HCT116 (cell line): Measurements from ENCODE around the gene PCDH9. TPM values are rescaled to one million over a fixed set of nuclear protein-coding genes. Genes with fewer than 3 reads are reported as not detected.

Source experiments
- ATAC-seq: fragments of 200-7000 bp; cut with Tn5 transposase; 2 replicates; pipeline ENCODE4 v1.9.1; 2020; ENCODE audit warnings: mild to moderate bottlenecking, moderate library complexity
- BruUV-seq: library from RNA; stranded (reverse); fragments of 400-500 nt; replicated peaks from 2 replicates; lab custom pipeline; 2021; lab: Mats Ljungman, UMichigan
- CTCF ChIA-PET: fragments of 300-600 bp; sonication (Branson Sonifier 250); formaldehyde crosslinking; loops from one replicate; lab custom pipeline; 2021; ENCODE audit warnings: antibody characterized with exemption; lab: Charles Lee
- POLR2A ChIA-PET: fragments of 300-600, 350-600 bp; sonication (Branson Sonifier 250); formaldehyde crosslinking; loops from one replicate; lab custom pipeline; 2021; ENCODE audit warnings: antibody characterized with exemption; lab: Charles Lee
- RAD21 ChIA-PET, 2 experiments: fragments of 300-600 bp; sonication (Branson Sonifier 250); formaldehyde crosslinking; loops; one replicate each; lab custom pipeline; 2023; ENCODE audit warnings: low total read pairs in 2 of 2; ENCODE audit not compliant: uncharacterized antibody in 2 of 2, unreplicated experiment in 2 of 2, low non-redundant PET in 1 of 2; lab: Charles Lee
- DNase-seq: peaks from one replicate; pipeline ENCODE4 v3.0.0-alpha.2; 2010; ENCODE audit warnings: low read depth, low spot score
- H2AFZ ChIP-seq: fragments of 200-600 bp; shearing (Covaris generic), sonication (generic); 2 replicates; pipeline ENCODE4 v1.6.1; 2017; ENCODE audit warnings: low read depth, mixed run types, mixed read lengths, antibody characterized with exemption, low read length; ENCODE audit not compliant: poor library complexity, severe bottlenecking
- H3K27ac ChIP-seq: 2 replicates; pipeline ENCODE4 v1.5.1; 2012; ENCODE audit warnings: low read depth, low read length
- H3K27me3 ChIP-seq: fragments of 200-600 bp; sonication (generic); 2 replicates; pipeline ENCODE4 v1.6.1; 2016; ENCODE audit warnings: mixed run types, low read length, mixed read lengths; ENCODE audit not compliant: insufficient read depth
- H3K36me3 ChIP-seq, 2 experiments: fragments of 200-500 bp in 1 of 2; fragments of 200-600 bp in 1 of 2; sonication (Bioruptor generic) in 1 of 2; sonication (generic) in 1 of 2; 2 replicates each; pipeline versions ENCODE4 v1.5.1 to v1.6.1; 2014 to 2016; ENCODE audit warnings: low read length in 2 of 2, inconsistent platforms in 1 of 2, mixed read lengths in 1 of 2, mixed run types in 1 of 2; ENCODE audit not compliant: insufficient read depth in 2 of 2, control insufficient read depth in 1 of 2
- H3K4me1 ChIP-seq, 2 experiments: fragments of 200-600 bp in 1 of 2; sonication (generic) in 1 of 2; 2 replicates each; pipeline versions ENCODE4 v1.5.1 to v1.6.1; 2012 to 2017; ENCODE audit warnings: low read length in 2 of 2, inconsistent platforms in 1 of 2, mild to moderate bottlenecking in 1 of 2, mixed read lengths in 1 of 2, mixed run types in 1 of 2, moderate library complexity in 1 of 2; ENCODE audit not compliant: insufficient read depth in 2 of 2, control insufficient read depth in 1 of 2
- H3K4me2 ChIP-seq: fragments of 200-600 bp; sonication (generic); 2 replicates; pipeline ENCODE4 v1.6.1; 2017; ENCODE audit warnings: mixed run types, low read length, mixed read lengths
- H3K4me3 ChIP-seq, 2 experiments: fragments of 200-600 bp in 1 of 2; sonication (generic) in 1 of 2; replicated peaks in 1 of 2; 2 replicates each; pipeline ENCODE4 v1.5.1; 2011 to 2016; ENCODE audit warnings: low read length in 2 of 2, control low read depth in 1 of 2, low read depth in 1 of 2, mild to moderate bottlenecking in 1 of 2, mixed read lengths in 1 of 2, mixed run types in 1 of 2
- H3K79me2 ChIP-seq: fragments of 200-600 bp; sonication (generic); 2 replicates; pipeline ENCODE4 v1.6.1; 2017; ENCODE audit warnings: mild to moderate bottlenecking, mixed run types, low read length, moderate library complexity, mixed read lengths; ENCODE audit not compliant: insufficient read depth
- H3K9ac ChIP-seq: fragments of 200-600 bp; sonication (generic); 2 replicates; pipeline ENCODE4 v1.6.1; 2016; ENCODE audit warnings: low read length, mixed read lengths
- H3K9me2 ChIP-seq: fragments of 200-600 bp; sonication (generic), shearing (Covaris generic); 2 replicates; pipeline ENCODE4 v1.6.1; 2017; ENCODE audit warnings: mixed run types, mild to moderate bottlenecking, moderate library complexity; ENCODE audit not compliant: insufficient read depth
- H3K9me3 ChIP-seq, 2 experiments: fragments of 200-500 bp in 1 of 2; fragments of 200-600 bp in 1 of 2; sonication (Bioruptor generic) in 1 of 2; sonication (generic) in 1 of 2; 2 replicates each; pipeline ENCODE4 v1.6.1; 2014 to 2017; ENCODE audit warnings: low read length in 2 of 2, mixed read lengths in 2 of 2, inconsistent platforms in 1 of 2, low read depth in 1 of 2, mild to moderate bottlenecking in 1 of 2, mixed run types in 1 of 2, moderate library complexity in 1 of 2; ENCODE audit not compliant: control insufficient read depth in 1 of 2, insufficient read depth in 1 of 2
- H4K20me1 ChIP-seq: fragments of 200-600 bp; sonication (generic), shearing (Covaris generic); 2 replicates; pipeline ENCODE4 v1.6.1; 2017; ENCODE audit warnings: mixed run types, mild to moderate bottlenecking, moderate library complexity; ENCODE audit not compliant: insufficient read depth
- ATF3 ChIP-seq: IDR thresholded peaks from 2 replicates; pipeline ENCODE4 v1.6.1; 2012
- CBX3 ChIP-seq: IDR thresholded peaks from 2 replicates; pipeline ENCODE4 v1.6.1; 2012; ENCODE audit warnings: low read depth
- CTCF ChIP-seq, 3 experiments: fragments of 200-600 bp in 1 of 3; sonication (generic) in 1 of 3; IDR thresholded peaks in 2 of 3; conservative IDR thresholded peaks in 1 of 3; 2 replicates each; pipeline ENCODE4 v1.5.1; 2012 to 2017; ENCODE audit warnings: low read depth in 2 of 3, low read length in 2 of 3, antibody characterized with exemption in 1 of 3, borderline replicate concordance in 1 of 3, control low read depth in 1 of 3, mild to moderate bottlenecking in 1 of 3, mixed read lengths in 1 of 3, mixed run types in 1 of 3, moderate library complexity in 1 of 3; ENCODE audit not compliant: insufficient read depth in 1 of 3
- ELF1 ChIP-seq: IDR thresholded peaks from 2 replicates; pipeline ENCODE4 v1.6.1; 2012; ENCODE audit warnings: low read depth, borderline replicate concordance
- EZH2 ChIP-seq: fragments of 200-600 bp; sonication (generic); IDR thresholded peaks from 2 replicates; pipeline ENCODE4 v1.6.1; 2017; ENCODE audit warnings: antibody characterized with exemption, mixed run types
- MAX ChIP-seq: IDR thresholded peaks from 2 replicates; pipeline ENCODE4 v1.6.1; 2012
- POLR2A ChIP-seq: IDR thresholded peaks from 2 replicates; pipeline ENCODE4 v1.7.0; 2011; ENCODE audit warnings: borderline replicate concordance; ENCODE audit not compliant: insufficient read depth, insufficient read length; ENCODE audit errors: extremely low read depth
- POLR2AphosphoS5 ChIP-seq: IDR thresholded peaks from 2 replicates; pipeline ENCODE4 v1.6.1; 2011; ENCODE audit warnings: mild to moderate bottlenecking, low read depth, low read length, moderate library complexity
- RAD21 ChIP-seq: IDR thresholded peaks from 2 replicates; pipeline ENCODE4 v1.6.1; 2012; ENCODE audit warnings: low read depth, mild to moderate bottlenecking
- SIN3A ChIP-seq: IDR thresholded peaks from 2 replicates; pipeline ENCODE4 v1.6.1; 2012; ENCODE audit warnings: low read depth
- SP1 ChIP-seq: IDR thresholded peaks from 2 replicates; pipeline ENCODE4 v1.6.1; 2012; ENCODE audit warnings: low read depth
- SRF ChIP-seq: IDR thresholded peaks from 2 replicates; pipeline ENCODE4 v1.6.1; 2012; ENCODE audit warnings: low read depth
- TCF7L2 ChIP-seq: IDR thresholded peaks from 2 replicates; pipeline ENCODE4 v1.7.0; 2011; ENCODE audit warnings: borderline replicate concordance, inconsistent platforms; ENCODE audit not compliant: insufficient read depth, insufficient read length; ENCODE audit errors: extremely low read depth
- YY1 ChIP-seq: IDR thresholded peaks from 2 replicates; pipeline ENCODE4 v1.6.1; 2011; ENCODE audit warnings: low read length, low read depth, moderate library complexity, mild to moderate bottlenecking; ENCODE audit not compliant: insufficient replicate concordance; ENCODE audit errors: extremely low read depth
- ZBTB33 ChIP-seq: IDR thresholded peaks from 2 replicates; pipeline ENCODE4 v1.6.1; 2011; ENCODE audit warnings: mild to moderate bottlenecking, low read length, moderate library complexity; ENCODE audit not compliant: insufficient replicate concordance; ENCODE audit errors: extremely low read depth
- ZFX ChIP-seq: fragments of 450-650 bp; IDR thresholded peaks from 2 replicates; pipeline ENCODE4 v1.6.1; 2017
- ZNF274 ChIP-seq: fragments of 200-500 bp; sonication (Bioruptor generic); IDR thresholded peaks from 2 replicates; pipeline ENCODE4 v1.6.1; 2014; ENCODE audit warnings: mild to moderate bottlenecking, low read depth, low read length, inconsistent platforms
- intact Hi-C: fragments of 100-400 bp; cut with micrococcal nuclease; formaldehyde crosslinking; loops from 2 replicates; pipeline ENCODE4 v1.10.0; 2022
- total RNA-seq: library from RNA; stranded (reverse); gene quantifications from one replicate; pipeline ENCODE4 v1.2.1, GENCODE V29; 2021; ENCODE audit not compliant: unreplicated experiment

Gene PCDH9
- total RNA-seq, 1 experiment from 2014 or later: 0.02 TPM

- no peaks in the 10 kb centered on the region for H3K9me3 ChIP-seq
- intact Hi-C loops: no loop called here
- no peak overlapping the region for H3K4me2 ChIP-seq
- TF ChIP-seq MAX (no peak), RAD21 (no peak), CBX3 (no peak), ATF3 (no peak), ZFX (no peak), SRF (no peak), CTCF (IDR thresholded peaks at IDR 0.05 in 2 of 3, conservative IDR thresholded peaks at IDR 0.05 in 1 of 3; ENCODE audit: borderline replicate concordance in 1 of 3, insufficient read depth in 1 of 3, low read depth in 2 of 3, low read length in 2 of 3) (no peak), EZH2 (no peak), SIN3A (no peak), SP1 (no peak), ZBTB33 (no peak), ZNF274 (no peak), POLR2A (no peak), ELF1 (no peak), POLR2AphosphoS5 (no peak), YY1 (no peak), TCF7L2 (no peak)
- no peaks in the 10 kb centered on the region for H3K79me2 ChIP-seq
- H3K9ac ChIP-seq: no peak overlapping the region
- ChIA-PET RAD21 (no interaction called here), CTCF (no interaction called here), POLR2A (no interaction called here)
- no peak overlapping the region for H2AFZ ChIP-seq
- BruUV-seq: no TSS peak
- DNase-seq (no peak), ATAC-seq (no peak)
- no peaks in the 10 kb centered on the region for H4K20me1 ChIP-seq
- no peaks in the 10 kb centered on the region for H3K36me3 ChIP-seq
- H3K27me3 ChIP-seq: no peaks in the 10 kb centered on the region
- no peaks in the 10 kb centered on the region for H3K9me2 ChIP-seq
- no peak overlapping the region for H3K27ac ChIP-seq
- H3K4me1 ChIP-seq: no peaks in the 10 kb centered on the region
- H3K4me3 ChIP-seq: no peak overlapping the region
These were observed 90.1 kb downstream of the PCDH9 start for GRCh38 chr13:67140006-67140405.
